ENCODE measurements around the gene TGFBR3.
A peak's percentile ranks its signal among the peaks of the same experiment; 100 is the strongest.

TGFBR3 gene

GRCh38 chr1:91792489-91793071 is 93.4 kb downstream of the TGFBR3 start:
- TF ChIP-seq CTCF (IDR thresholded peaks at IDR 0.05; ENCODE audit: low read depth, low read length, missing control alignments), result peak; percentile 6
- no peak for DNase-seq (ENCODE audit: extremely low read depth, low read depth)
- H3K4me3 ChIP-seq (replicated peaks; ENCODE audit: low read depth, low read length), result no peak overlapping the region

DNA sequence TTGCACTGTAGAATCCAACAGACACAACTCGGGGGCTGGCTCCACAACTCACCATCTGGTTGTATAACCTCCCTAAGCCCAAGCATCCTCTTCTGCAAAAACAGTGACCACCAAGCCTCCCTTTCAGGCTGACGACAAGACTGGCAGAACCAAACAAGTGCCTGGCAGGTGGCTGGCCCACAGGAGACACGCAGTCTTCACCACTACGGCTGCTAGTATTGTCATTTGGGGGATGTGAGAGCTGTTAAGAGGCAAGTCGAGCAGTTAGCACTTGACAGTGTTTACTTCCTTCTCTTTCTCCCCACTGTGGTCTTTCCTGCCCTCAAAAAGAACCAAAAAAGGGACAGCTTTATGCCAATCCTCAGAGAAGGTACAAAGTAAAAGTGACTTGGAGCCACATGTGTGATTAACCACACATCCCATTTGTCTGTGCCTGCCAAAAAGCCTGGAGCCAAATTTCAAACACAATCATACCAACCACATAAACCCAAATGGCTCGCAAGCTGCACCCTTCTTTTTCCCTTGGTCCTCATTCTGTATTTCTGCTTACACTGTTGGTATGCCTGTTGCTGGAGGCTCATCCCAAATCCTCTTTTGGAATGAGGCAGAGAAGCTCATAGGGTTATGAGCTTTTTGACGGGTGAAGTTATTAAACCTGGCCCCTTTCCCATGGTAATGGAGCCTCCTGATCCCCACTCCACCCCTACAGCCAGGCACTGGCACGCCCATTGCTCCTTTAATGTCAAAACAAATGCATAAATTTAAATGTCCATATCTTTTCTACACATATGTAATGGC is 94.1 kb downstream of the TGFBR3 start:
- DNase-seq (ENCODE audit: extremely low read depth, low read depth), result no peak
- H3K4me3 ChIP-seq (replicated peaks; ENCODE audit: low read depth, low read length), result no peak overlapping the region
- no peak for TF ChIP-seq CTCF (IDR thresholded peaks at IDR 0.05; ENCODE audit: low read depth, low read length, missing control alignments)

- no peak for DNase-seq (ENCODE audit: extremely low read depth, low read depth)
- TF ChIP-seq CTCF (IDR thresholded peaks at IDR 0.05; ENCODE audit: low read depth, low read length, missing control alignments), result no peak
- no peak overlapping the region for H3K4me3 ChIP-seq (replicated peaks; ENCODE audit: low read depth, low read length)
These were observed 94.8 kb downstream of the TGFBR3 start for GRCh38 chr1:91791103-91791502.

DNA sequence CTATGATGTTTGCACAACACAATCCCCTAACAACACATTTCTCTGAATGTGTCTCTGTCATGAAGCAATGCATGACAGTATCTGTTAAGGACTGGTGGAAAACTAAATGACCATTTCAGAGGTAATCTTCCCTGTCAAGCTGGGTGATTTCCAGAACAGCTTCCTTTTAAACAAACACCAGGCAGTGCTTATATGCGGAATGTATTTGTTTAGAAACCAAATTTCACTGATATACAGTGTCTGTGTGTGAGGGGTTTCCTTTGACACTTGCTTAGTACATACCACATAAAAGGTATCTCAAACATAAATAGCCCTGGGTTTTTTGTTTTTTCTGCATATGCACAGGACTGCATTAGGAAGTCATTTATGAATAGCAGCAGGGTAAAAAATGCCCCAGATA is 95.6 kb downstream of the TGFBR3 start:
- TF ChIP-seq CTCF (IDR thresholded peaks at IDR 0.05; ENCODE audit: low read depth, low read length, missing control alignments), result no peak
- DNase-seq (ENCODE audit: extremely low read depth, low read depth), result no peak
- H3K4me3 ChIP-seq (replicated peaks; ENCODE audit: low read depth, low read length), result no peak overlapping the region

DNA sequence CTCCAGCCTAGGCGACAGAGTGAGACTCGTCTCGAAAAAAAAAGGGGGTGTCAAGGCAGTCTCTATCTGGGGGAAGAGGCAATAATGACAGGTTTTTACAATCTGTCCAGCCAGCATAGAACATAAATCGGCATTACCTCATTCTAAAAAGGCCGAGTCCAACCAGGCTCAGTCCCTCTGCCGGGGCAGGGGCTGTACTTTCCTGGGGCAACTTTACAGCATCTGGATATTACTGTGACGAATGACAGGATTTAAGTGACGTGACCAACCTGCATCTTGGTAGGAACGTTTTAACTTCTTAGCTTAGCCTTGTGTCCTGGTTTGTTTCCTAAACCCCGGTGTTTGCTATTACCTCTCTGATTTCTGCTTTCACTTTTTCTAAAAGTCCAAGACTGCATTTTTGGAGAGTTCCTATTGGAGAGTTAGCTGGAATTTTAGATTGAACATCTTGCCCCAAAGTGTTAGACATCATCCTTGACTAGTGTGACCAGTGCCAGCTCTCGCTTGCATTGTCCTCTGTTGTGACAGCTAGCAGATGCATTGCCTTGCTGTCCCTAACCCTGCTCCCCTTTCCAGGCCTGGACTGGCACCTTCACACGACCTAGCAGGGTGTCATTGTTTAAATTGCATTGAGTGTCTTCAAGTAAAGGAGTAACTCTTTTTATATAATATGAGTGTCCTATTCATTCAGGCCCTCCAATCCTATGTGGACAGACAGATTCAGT is 96.5 kb downstream of the TGFBR3 start:
- no peak for TF ChIP-seq CTCF (IDR thresholded peaks at IDR 0.05; ENCODE audit: low read depth, low read length, missing control alignments)
- H3K4me3 ChIP-seq (replicated peaks; ENCODE audit: low read depth, low read length), result no peak overlapping the region
- DNase-seq (ENCODE audit: extremely low read depth, low read depth), result no peak

DNA sequence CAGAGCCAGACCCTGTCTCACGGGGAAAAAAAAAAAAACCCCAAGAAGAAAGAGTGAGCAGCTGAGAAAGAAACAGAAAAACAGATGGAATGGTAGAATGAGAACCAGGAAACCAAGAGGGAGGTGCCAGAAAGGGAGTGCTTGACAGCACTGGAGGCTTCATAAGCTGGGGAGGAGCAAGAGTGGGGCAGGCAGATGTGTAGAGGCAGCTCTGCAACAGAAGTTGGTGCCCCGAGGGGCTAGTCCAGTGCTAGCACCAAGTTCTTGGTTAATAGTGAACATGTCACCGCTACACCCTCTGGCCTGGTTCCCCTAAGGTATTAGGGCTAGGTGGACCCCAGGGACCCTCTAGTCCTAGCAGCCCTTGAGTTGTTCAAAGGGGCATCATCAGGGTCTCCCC is 98.0 kb downstream of the TGFBR3 start:
- H3K4me3 ChIP-seq (replicated peaks; ENCODE audit: low read depth, low read length), result no peak overlapping the region
- DNase-seq (ENCODE audit: extremely low read depth, low read depth), result no peak
- TF ChIP-seq CTCF (IDR thresholded peaks at IDR 0.05; ENCODE audit: low read depth, low read length, missing control alignments), result no peak
